GM12878 (cell line): ENCODE measurements around the gene MGA. TPM values are rescaled to one million over a fixed set of nuclear protein-coding genes. Genes with fewer than 3 reads are reported as not detected.

Experiments
- ATAC-seq: fragments of 200-7000 bp; cut with Tn5 transposase; 3 replicates; pipeline ENCODE4 v1.9.1; 2020; ENCODE audit warnings: mild to moderate bottlenecking, moderate library complexity
- BruUV-seq: library from RNA; stranded (reverse); fragments of 400-500 nt; replicated peaks from 2 replicates; lab custom pipeline; 2021; lab: Mats Ljungman, UMichigan
- CTCF ChIA-PET: fragments of 300-600 bp; sonication (Branson Sonifier 250); formaldehyde crosslinking; extraction: SDS; loops from one replicate; lab custom pipeline; 2021; ENCODE audit warnings: inconsistent platforms; lab: Yijun Ruan, JAX
- POLR2A ChIA-PET: fragments of 350-600 bp; formaldehyde crosslinking; extraction: SDS; loops from one replicate; lab custom pipeline; 2021; ENCODE audit warnings: inconsistent platforms; lab: Charles Lee
- RAD21 ChIA-PET: fragments of 300-600 bp; sonication (Branson Sonifier 250); formaldehyde crosslinking; loops from one replicate; lab custom pipeline; 2023; ENCODE audit warnings: antibody characterized with exemption; ENCODE audit not compliant: unreplicated experiment; lab: Charles Lee
- SMC1A ChIA-PET: fragments of 300-600 bp; sonication (Branson Sonifier 250); formaldehyde crosslinking; loops from one replicate; lab custom pipeline; 2023; ENCODE audit not compliant: unreplicated experiment, uncharacterized antibody; lab: Charles Lee
- DNase-seq: peaks from one replicate; pipeline ENCODE4 v3.0.0-alpha.2; 2011; ENCODE audit warnings: low read depth, low spot score
- FAIRE-seq: peaks from 3 replicates; lab custom pipeline; 2011; peaks lifted over from hg19 to GRCh38; lab: Jason Lieb, UNC
- H2AFZ ChIP-seq: 2 replicates; pipeline ENCODE4 v1.6.0; 2011; ENCODE audit warnings: low read depth, low read length, control low read depth; ENCODE audit not compliant: control insufficient read depth
- H3K27ac ChIP-seq: 2 replicates; pipeline ENCODE4 v1.5.1; 2011; ENCODE audit warnings: control low read depth; ENCODE audit not compliant: control insufficient read depth, insufficient read depth
- H3K27me3 ChIP-seq, 2 experiments: replicated peaks in 1 of 2; 2 replicates each; pipeline versions ENCODE4 v1.6.0 to v1.6.1; 2011; ENCODE audit warnings: low read length in 1 of 2; ENCODE audit not compliant: control insufficient read depth in 2 of 2, insufficient read depth in 2 of 2
- H3K36me3 ChIP-seq, 2 experiments: 2 replicates each; pipeline ENCODE4 v1.5.1; 2011; ENCODE audit warnings: low read length in 1 of 2; ENCODE audit not compliant: control insufficient read depth in 2 of 2, insufficient read depth in 2 of 2
- H3K4me1 ChIP-seq: 2 replicates; pipeline ENCODE4 v1.6.1; 2011; ENCODE audit warnings: mild to moderate bottlenecking, low read length, moderate library complexity, mixed read lengths; ENCODE audit not compliant: control insufficient read depth, insufficient read depth
- H3K4me2 ChIP-seq: 2 replicates; pipeline ENCODE4 v1.6.0; 2011; ENCODE audit warnings: control low read depth; ENCODE audit not compliant: control insufficient read depth, insufficient read depth
- H3K4me3 ChIP-seq: fragments of 200-600 bp; sonication (generic); 2 replicates; pipeline ENCODE4 v1.5.1; 2016
- H3K79me2 ChIP-seq: 2 replicates; pipeline ENCODE4 v1.6.0; 2011; ENCODE audit warnings: low read length; ENCODE audit not compliant: control insufficient read depth, insufficient read depth
- H3K9ac ChIP-seq: 2 replicates; pipeline ENCODE4 v1.8.0; 2011; ENCODE audit warnings: low read length, control low read depth, mixed read lengths; ENCODE audit not compliant: control insufficient read depth, insufficient read depth
- H3K9me3 ChIP-seq: replicated peaks from 3 replicates; pipeline ENCODE4 v1.5.1; 2011; ENCODE audit warnings: mild to moderate bottlenecking, low read length; ENCODE audit not compliant: control insufficient read depth, insufficient read depth
- H4K20me1 ChIP-seq: 2 replicates; pipeline ENCODE4 v1.6.0; 2011; ENCODE audit not compliant: control insufficient read depth, insufficient read depth
- ATF7 ChIP-seq: fragments of 450-650 bp; IDR thresholded peaks from 2 replicates; pipeline ENCODE4 v1.6.1; 2016; ENCODE audit warnings: low read depth, mild to moderate bottlenecking
- BMI1 ChIP-seq: fragments of 450-650 bp; IDR thresholded peaks from 2 replicates; pipeline ENCODE4 v1.6.1; 2016; ENCODE audit warnings: mild to moderate bottlenecking, moderate library complexity, borderline replicate concordance
- CHD1 ChIP-seq: IDR thresholded peaks from 2 replicates; pipeline ENCODE4 v1.6.1; 2012; ENCODE audit warnings: low read depth, low read length, improper control_type of control experiment
- CHD2 ChIP-seq: IDR thresholded peaks from 2 replicates; pipeline ENCODE4 v1.6.1; 2011; ENCODE audit warnings: low read depth, low read length, improper control_type of control experiment, borderline replicate concordance
- GATAD2B ChIP-seq: fragments of 450-650 bp; conservative IDR thresholded peaks from 2 replicates; pipeline ENCODE4 v1.6.1; 2017; ENCODE audit warnings: low read depth, mild to moderate bottlenecking, moderate library complexity
- MTA3 ChIP-seq: IDR thresholded peaks from 2 replicates; pipeline ENCODE4 v1.6.1; 2012; ENCODE audit warnings: low read length, inconsistent platforms, borderline replicate concordance
- MXI1 ChIP-seq: fragments of 150-350 bp; IDR thresholded peaks from 2 replicates; pipeline ENCODE4 v1.6.1; 2011; ENCODE audit warnings: low read depth, mild to moderate bottlenecking, inconsistent platforms, low read length, improper control_type of control experiment
- NR2F1 ChIP-seq: fragments of 450-650 bp; conservative IDR thresholded peaks from 2 replicates; pipeline ENCODE4 v1.6.1; 2017; ENCODE audit warnings: mild to moderate bottlenecking
- SIN3A ChIP-seq: IDR thresholded peaks from 2 replicates; pipeline ENCODE4 v1.6.1; 2012; ENCODE audit warnings: low read depth, low read length, improper control_type of control experiment
- YBX1 ChIP-seq: fragments of 450-650 bp; IDR thresholded peaks from 2 replicates; pipeline ENCODE4 v1.6.1; 2016; ENCODE audit warnings: antibody characterized with exemption
- WGBS: methylation state at CpG from one replicate; pipeline ENCODE4 v1.1.6; 2016; ENCODE audit warnings: low lambda C conversion rate; ENCODE audit not compliant: insufficient replicate concordance, insufficient coverage; ENCODE audit errors: missing lambda C conversion rate; 5-methylcytosine and 5-hydroxymethylcytosine counted together
- in situ Hi-C: fragments of 300-500 bp; cut with MboI; formaldehyde crosslinking; loops from 9 replicates; pipeline ENCODE4 v1.14.3; 2018; ENCODE audit warnings: mixed read lengths
- intact Hi-C: fragments of 100-400 bp; cut with micrococcal nuclease; formaldehyde crosslinking; loops from one replicate; pipeline ENCODE4 v1.14.2; 2022; ENCODE audit not compliant: unreplicated experiment
- polyA plus RNA-seq, 11 experiments: library from polyadenylated mRNA; depleted of rRNA in 4 of 11; unstranded in 6 of 11; stranded (reverse) in 5 of 11; fragments of >200 nt; fragmentation: Nextera tagmentation in 4 of 11; fragmentation: Illumina TruSeq in 1 of 11; extraction: Ambion mirVana in 4 of 11; extraction: Trizol in 1 of 11; gene quantifications; 1 replicate in 1 of 11; 2 replicates in 10 of 11; pipeline versions ENCODE4 v1.2.1 to v1.2.3, GENCODE V29; 2011 to 2016; ENCODE audit warnings: inconsistent platforms in 2 of 11, missing spikeins in 2 of 11, low read depth in 1 of 11
- total RNA-seq, 4 experiments: library from RNA; depleted of rRNA in 3 of 4; stranded (reverse); fragments of >200 nt in 3 of 4; fragmentation: Illumina TruSeq in 1 of 4; extraction: Trizol in 1 of 4; gene quantifications; 2 replicates each; pipeline versions ENCODE4 v1.2.1 to v1.2.3, GENCODE V29; 2013 to 2021
- TF ChIP-seq, protein P1 (sequence below): IDR thresholded peaks from 2 replicates; pipeline ENCODE4 v1.6.1; 2012; ENCODE audit warnings: mild to moderate bottlenecking, low read depth, low read length
- TF ChIP-seq, protein P2 (sequence below): fragments of 450-650 bp; formaldehyde crosslinking; IDR thresholded peaks from 2 replicates; pipeline ENCODE4 v1.4.0; 2020; ENCODE audit warnings: mild to moderate bottlenecking, moderate library complexity
- TF ChIP-seq, protein P3 (sequence below), 3 experiments: IDR thresholded peaks in 2 of 3; conservative IDR thresholded peaks in 1 of 3; 2 replicates each; pipeline ENCODE4 v1.5.1; 2011; ENCODE audit warnings: low read depth in 3 of 3, low read length in 3 of 3, mild to moderate bottlenecking in 3 of 3, control low read depth in 2 of 3, moderate library complexity in 2 of 3, inconsistent platforms in 1 of 3, mixed read lengths in 1 of 3; ENCODE audit not compliant: control insufficient read depth in 2 of 3, insufficient read depth in 1 of 3; ENCODE audit errors: extremely low read depth in 1 of 3
- TF ChIP-seq, protein P4 (sequence below): fragments of 450-650 bp; IDR thresholded peaks from 2 replicates; pipeline ENCODE4 v1.6.1; 2017; ENCODE audit warnings: borderline replicate concordance

Gene MGA
- total and polyA plus RNA-seq, 10 of the 15 experiments (the other 5 are each of a cell fraction or from before 2014, with no cell fraction given): 2.6 to 29.6 (median 17.0) TPM

DNA sequence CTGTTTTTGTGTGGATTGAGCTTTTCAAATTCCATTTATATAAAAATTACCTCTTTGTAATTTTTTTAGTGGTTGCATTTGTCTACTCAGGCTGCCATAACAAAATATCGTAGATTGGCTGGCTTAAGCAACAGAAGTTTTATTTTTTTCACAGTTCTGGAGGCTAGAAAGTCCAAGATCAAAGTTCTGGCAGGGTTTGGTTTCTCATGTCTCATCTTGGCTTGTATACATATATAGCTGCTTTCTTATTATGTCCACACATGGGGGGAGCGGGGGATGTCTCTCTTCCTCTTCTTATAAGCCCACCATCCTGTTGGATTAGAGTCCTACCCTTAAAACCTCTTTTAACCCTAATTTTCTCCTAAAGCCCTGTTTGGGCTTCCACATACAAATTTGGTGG is 28.5 kb downstream of the MGA start:
- Histone ChIP-seq H3K27ac (no peak overlapping the region), H3K27me3 (no peaks in the 10 kb centered on the region), H3K9me3 (no peaks in the 10 kb centered on the region; the same call in 2 of the 3 replicates), H3K9ac (no peak overlapping the region), H3K4me1 (peaks cover 7% of the 10 kb centered on the region; the same call in 1 of the 2 replicates), H3K36me3 (0 out of 4 replicates have a peak, but pooled peaks cover 0 to 4% of the 10 kb centered on the region in 2 experiments), H3K79me2 (peaks cover 68% of the 10 kb centered on the region), H4K20me1 (no peaks in the 10 kb centered on the region), H3K4me2 (no peak overlapping the region), H2AFZ (no peak overlapping the region), H3K4me3 (no peak overlapping the region)
- ChIA-PET POLR2A (no interaction called here), SMC1A (interaction anchor here (0.8 to 1.2 kb wide), 3 partner anchors 17 to 34 kb away, joined by 3 to 4 read pairs (median 3); no protein-coding TSS in a partner anchor), RAD21 (no interaction called here), CTCF (interaction anchor here (1.0 to 1.1 kb wide), 2 partner anchors 24 to 369 kb away, joined by 3 to 5 read pairs; no protein-coding TSS in a partner anchor)
- no TSS peak for BruUV-seq
- in situ Hi-C loops (no loop called here), intact Hi-C loops (no loop called here)
- 100% methylated on average over 2 of the region's 2 CpGs for WGBS
- DNase-seq: no peak
- FAIRE-seq: no peak
- no peak for ATAC-seq
- TF ChIP-seq MTA3 (no peak), NR2F1 (no peak), SIN3A (no peak), GATAD2B (no peak), BMI1 (no peak), CHD1 (no peak), CHD2 (no peak), MXI1 (no peak), YBX1 (no peak), ATF7 (no peak)
- TF ChIP-seq, protein P1, sequence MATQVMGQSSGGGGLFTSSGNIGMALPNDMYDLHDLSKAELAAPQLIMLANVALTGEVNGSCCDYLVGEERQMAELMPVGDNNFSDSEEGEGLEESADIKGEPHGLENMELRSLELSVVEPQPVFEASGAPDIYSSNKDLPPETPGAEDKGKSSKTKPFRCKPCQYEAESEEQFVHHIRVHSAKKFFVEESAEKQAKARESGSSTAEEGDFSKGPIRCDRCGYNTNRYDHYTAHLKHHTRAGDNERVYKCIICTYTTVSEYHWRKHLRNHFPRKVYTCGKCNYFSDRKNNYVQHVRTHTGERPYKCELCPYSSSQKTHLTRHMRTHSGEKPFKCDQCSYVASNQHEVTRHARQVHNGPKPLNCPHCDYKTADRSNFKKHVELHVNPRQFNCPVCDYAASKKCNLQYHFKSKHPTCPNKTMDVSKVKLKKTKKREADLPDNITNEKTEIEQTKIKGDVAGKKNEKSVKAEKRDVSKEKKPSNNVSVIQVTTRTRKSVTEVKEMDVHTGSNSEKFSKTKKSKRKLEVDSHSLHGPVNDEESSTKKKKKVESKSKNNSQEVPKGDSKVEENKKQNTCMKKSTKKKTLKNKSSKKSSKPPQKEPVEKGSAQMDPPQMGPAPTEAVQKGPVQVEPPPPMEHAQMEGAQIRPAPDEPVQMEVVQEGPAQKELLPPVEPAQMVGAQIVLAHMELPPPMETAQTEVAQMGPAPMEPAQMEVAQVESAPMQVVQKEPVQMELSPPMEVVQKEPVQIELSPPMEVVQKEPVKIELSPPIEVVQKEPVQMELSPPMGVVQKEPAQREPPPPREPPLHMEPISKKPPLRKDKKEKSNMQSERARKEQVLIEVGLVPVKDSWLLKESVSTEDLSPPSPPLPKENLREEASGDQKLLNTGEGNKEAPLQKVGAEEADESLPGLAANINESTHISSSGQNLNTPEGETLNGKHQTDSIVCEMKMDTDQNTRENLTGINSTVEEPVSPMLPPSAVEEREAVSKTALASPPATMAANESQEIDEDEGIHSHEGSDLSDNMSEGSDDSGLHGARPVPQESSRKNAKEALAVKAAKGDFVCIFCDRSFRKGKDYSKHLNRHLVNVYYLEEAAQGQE: no peak
- TF ChIP-seq, protein P2, sequence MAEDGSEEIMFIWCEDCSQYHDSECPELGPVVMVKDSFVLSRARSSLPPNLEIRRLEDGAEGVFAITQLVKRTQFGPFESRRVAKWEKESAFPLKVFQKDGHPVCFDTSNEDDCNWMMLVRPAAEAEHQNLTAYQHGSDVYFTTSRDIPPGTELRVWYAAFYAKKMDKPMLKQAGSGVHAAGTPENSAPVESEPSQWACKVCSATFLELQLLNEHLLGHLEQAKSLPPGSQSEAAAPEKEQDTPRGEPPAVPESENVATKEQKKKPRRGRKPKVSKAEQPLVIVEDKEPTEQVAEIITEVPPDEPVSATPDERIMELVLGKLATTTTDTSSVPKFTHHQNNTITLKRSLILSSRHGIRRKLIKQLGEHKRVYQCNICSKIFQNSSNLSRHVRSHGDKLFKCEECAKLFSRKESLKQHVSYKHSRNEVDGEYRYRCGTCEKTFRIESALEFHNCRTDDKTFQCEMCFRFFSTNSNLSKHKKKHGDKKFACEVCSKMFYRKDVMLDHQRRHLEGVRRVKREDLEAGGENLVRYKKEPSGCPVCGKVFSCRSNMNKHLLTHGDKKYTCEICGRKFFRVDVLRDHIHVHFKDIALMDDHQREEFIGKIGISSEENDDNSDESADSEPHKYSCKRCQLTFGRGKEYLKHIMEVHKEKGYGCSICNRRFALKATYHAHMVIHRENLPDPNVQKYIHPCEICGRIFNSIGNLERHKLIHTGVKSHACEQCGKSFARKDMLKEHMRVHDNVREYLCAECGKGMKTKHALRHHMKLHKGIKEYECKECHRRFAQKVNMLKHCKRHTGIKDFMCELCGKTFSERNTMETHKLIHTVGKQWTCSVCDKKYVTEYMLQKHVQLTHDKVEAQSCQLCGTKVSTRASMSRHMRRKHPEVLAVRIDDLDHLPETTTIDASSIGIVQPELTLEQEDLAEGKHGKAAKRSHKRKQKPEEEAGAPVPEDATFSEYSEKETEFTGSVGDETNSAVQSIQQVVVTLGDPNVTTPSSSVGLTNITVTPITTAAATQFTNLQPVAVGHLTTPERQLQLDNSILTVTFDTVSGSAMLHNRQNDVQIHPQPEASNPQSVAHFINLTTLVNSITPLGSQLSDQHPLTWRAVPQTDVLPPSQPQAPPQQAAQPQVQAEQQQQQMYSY (CRISPR knock-in tag): no peak
- TF ChIP-seq, protein P3, sequence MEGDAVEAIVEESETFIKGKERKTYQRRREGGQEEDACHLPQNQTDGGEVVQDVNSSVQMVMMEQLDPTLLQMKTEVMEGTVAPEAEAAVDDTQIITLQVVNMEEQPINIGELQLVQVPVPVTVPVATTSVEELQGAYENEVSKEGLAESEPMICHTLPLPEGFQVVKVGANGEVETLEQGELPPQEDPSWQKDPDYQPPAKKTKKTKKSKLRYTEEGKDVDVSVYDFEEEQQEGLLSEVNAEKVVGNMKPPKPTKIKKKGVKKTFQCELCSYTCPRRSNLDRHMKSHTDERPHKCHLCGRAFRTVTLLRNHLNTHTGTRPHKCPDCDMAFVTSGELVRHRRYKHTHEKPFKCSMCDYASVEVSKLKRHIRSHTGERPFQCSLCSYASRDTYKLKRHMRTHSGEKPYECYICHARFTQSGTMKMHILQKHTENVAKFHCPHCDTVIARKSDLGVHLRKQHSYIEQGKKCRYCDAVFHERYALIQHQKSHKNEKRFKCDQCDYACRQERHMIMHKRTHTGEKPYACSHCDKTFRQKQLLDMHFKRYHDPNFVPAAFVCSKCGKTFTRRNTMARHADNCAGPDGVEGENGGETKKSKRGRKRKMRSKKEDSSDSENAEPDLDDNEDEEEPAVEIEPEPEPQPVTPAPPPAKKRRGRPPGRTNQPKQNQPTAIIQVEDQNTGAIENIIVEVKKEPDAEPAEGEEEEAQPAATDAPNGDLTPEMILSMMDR (IDR thresholded peaks at IDR 0.05 in 2 of 3, conservative IDR thresholded peaks at IDR 0.05 in 1 of 3; ENCODE audit: control insufficient read depth in 2 of 3, extremely low read depth in 1 of 3, insufficient read depth in 1 of 3, low read depth in 3 of 3, low read length in 3 of 3): no peak
- TF ChIP-seq, protein P4, sequence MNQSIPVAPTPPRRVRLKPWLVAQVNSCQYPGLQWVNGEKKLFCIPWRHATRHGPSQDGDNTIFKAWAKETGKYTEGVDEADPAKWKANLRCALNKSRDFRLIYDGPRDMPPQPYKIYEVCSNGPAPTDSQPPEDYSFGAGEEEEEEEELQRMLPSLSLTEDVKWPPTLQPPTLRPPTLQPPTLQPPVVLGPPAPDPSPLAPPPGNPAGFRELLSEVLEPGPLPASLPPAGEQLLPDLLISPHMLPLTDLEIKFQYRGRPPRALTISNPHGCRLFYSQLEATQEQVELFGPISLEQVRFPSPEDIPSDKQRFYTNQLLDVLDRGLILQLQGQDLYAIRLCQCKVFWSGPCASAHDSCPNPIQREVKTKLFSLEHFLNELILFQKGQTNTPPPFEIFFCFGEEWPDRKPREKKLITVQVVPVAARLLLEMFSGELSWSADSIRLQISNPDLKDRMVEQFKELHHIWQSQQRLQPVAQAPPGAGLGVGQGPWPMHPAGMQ: no peak
